Stimulated activated CD4-positive, alpha-beta T cell treated with anti-CD3 and anti-CD28 coated beads, Interleukin-2, amount 100 ng/mL, for 4 hours (primary cell): ENCODE data around the gene LSP1.

Experiments used
- DNase-seq: peaks from one replicate; pipeline ENCODE4 v3.0.0-alpha.2; 2020; ENCODE audit warnings: low read depth

LSP1 gene

DNA sequence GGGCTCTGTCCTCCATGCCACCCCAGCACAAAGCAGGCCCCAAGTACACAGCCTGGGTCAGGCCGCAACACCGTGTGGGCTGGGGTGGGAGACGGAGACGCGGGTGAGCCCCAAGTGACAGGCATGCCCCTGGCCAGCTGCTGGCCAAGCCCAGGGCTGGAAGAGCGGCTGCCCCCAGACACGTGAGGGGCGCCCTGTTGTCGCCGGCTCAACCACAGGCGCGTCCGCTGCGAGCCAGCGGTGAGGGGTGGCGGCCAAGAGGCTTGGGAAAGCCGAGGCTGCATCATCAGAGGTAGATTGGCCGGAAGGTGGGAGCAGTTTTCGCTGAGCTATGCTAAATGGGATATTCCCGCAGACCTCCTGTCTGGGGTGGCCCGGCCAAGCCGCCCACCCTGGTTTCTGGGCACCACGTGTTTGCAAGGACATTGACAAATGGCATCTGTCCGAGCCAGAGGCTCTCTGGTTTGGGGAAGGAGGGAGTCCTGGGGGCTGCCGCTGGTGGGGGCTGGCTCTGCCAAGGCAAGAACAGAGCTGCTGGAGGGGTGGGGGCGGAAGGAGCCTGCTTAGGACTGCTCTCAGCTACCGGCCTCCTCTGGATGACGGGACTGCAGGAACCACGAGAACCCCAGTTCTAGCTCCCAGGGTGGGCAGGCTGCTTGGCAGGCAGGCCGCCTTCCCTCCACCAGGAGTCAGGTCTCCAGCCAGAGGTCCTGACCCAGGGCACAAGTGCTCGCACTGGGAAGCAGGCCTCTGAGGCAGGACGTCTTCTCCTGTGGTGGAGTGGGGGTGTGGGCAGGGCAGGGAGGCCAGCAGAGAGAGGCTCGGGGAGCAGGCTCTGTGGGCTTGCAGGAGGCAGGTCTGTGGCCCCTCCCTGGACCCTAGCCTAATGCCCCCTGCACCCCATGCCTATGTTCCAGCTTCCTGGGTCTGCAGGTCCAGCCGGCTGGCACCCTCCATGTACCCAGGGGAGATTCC is 38.3 kb downstream of the LSP1 start:
- DNase-seq = no peak

DNA sequence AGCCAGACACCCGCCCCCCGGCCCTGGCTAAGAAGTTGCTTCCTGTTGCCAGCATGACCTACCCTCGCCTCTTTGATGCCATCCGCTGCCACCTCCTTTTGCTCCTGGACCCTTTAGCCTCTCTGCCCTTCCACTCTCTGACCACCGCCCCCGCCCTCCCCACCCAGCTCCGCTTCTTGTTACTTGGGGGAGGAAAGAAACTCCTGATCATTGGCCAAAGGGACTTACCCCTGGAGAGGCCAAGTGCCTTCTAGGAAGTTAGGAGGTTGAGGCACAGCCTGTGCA is 38.9 kb downstream of the LSP1 start, which contains the start of gene PRR33:
TSS of gene PRR33 (minus strand) at position 65 of the 285 bp plus-strand sequence. CDS start 1,311 bp downstream, outside the sequence.
- DNase-seq = no peak

DNA sequence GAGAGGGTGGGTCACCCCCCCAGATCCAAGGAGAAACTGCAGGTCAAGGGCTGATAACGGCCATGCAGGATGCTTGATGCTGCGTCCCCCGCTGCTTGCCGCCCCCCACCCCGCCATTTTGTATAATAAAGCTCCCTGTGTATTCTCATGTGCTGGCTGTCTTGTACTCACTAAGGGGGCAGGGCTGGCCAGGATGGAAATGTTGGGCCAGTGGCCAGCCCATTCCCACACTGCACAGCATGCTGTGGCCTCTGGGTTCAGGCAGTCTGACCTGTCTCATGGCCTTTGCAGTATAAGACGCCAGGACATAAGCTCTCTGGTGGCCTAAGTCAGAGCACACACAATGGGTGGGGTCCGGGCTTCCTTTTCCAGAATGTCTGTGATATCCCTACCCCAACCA is 39.2 kb downstream of the LSP1 start:
- DNase-seq = no peak

DNA sequence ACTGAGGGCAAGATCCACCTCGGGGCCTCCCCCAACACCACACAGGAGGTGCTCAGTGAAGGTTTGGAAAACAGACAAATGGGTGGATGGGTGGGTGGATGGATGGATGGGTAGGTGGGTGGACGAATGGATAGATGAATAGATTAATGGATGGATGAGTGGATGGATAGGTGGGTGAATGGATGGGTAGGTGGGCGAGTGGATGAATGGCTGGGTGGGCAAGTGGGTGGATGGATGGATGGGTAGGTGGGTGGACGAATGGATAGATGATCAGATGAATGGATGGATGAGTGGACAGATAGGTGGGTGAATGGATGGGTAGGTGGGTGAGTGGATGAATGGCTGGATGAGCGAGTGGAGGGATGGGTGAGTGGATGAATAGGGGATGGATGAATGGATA is 39.7 kb downstream of the LSP1 start:
- DNase-seq = no peak

DNA sequence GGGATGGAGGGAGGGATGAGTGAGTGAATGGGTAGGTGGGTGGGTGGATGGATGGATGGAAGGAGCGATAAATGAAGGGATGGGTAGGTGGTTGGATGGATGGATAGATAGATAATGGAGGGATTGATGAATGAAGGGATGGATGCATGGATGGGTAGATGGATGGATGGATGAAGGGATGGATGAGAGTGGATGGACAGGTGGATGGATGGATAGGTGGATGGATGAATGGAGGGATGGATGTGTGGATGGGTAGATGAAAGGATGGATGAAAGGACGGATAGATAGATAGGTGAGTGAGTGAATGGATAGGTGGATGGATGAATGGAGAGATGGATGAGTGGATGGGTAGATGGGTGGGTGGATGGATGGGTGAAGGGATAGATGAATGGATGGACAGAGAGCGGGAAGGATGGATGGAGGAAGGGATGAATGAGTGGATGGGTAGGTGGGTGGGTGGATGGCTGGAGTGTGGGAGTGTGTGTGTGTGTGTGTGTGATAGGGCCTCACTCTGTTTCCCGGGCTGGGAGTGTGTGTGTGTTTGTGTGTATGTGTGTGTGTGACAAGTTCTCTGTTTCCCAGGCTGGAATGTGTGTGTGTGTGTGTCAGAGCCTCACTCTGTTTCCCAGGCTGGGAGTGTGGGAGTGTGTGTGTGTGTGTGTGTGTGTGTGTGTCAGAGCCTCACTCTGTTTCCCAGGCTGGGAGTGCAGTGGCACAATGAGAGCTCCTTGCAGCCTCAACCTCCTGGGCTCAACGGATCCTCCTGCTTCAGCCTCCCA is 40.9 kb downstream of the LSP1 start:
- DNase-seq = no peak

DNA sequence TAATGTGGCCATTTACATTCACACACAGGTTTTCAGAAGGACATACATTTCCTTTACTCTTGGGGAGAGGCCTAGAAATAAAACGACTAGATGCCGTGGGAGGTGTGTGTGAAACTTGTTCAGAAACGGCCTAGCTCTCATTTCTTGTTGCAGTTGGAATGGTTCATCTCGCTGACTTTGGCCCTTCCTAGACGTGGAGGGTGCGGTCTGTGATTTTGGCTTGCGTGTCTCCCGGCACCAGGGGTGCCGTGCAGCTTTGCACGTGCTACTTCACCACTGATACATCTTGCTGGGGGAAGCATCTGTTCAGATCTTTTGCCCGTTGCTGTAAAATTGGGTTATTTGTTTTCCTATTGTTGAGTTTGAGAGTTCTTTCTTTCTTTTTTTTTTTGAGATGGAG is 41.9 kb downstream of the LSP1 start:
- DNase-seq = no peak

DNA sequence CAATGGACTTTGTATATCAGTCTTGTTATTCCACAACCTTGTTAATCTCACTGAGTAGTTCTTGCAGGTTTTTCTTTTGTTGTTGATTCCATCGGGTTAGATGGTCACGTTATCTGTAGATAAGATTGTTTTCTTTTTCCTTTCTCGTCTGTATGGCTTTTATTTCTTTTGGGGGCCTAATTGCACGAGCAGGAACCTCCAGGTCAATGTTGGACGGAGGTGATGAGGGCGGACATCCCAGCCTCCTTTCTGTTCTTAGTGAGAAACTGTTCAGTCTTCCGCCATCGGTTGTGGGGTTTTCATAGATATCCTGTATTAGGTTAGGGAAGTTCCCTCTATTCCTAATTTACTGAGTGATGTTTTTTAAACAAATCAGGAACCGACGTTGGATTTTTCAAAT is 43.6 kb downstream of the LSP1 start:
- no peak for DNase-seq

DNA sequence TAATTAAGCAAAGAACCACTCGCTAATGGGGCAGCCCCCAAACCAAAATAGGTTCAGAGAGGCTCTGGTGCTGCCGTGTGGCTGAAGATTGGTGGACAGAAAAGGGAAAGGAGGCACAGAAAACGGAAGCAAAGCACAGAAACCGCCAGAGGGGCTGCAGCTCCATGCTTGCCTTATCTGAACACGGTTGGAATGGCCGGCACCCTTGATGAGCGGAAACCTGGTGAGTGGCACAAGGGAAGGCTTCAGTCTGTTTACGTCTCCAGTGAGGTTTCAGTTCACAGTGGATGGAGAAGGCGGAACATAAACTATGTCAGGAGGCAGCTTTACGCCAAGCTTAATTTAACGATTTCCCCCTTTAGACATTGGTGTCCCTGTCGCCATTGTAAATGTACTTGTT is 44.0 kb downstream of the LSP1 start:
- DNase-seq = no peak

DNA sequence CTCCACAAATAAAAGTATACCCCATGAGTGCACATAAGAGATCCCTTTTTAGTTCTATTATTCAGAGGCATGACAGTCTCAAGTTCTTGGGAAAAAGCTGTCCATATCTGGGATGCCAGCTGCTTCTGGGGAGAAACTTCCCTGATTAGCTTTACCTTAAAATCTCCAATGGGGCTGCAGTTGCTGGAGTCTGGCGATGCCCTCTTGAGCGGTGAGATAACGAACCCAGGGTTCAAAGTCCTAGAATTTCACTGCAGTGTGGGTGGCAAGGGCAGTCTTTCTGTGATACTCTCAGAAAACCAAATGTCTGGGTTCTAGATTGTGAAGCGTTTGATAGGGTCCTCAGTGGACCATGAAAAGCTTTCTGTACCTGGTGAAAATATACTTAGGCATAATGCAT is 46.2 kb downstream of the LSP1 start:
- no peak for DNase-seq

DNA sequence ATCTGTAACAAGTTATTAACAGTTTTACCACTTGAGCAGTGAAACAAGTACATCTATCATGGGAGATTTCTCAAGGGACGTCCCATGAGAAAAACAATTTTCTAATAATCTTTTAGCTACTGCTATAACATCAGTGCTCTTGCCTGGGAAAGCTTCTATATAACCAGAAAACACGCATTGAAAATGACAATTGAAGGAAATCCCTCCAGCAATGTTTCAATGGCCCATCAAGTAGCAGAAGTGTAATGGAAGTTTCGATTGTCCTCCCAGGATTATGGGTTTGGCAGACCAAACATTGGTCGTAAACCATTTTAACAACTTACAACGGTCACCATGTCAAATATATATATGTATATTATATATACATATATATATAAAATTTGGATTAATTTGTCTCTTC is 46.8 kb downstream of the LSP1 start:
- no peak for DNase-seq

DNA sequence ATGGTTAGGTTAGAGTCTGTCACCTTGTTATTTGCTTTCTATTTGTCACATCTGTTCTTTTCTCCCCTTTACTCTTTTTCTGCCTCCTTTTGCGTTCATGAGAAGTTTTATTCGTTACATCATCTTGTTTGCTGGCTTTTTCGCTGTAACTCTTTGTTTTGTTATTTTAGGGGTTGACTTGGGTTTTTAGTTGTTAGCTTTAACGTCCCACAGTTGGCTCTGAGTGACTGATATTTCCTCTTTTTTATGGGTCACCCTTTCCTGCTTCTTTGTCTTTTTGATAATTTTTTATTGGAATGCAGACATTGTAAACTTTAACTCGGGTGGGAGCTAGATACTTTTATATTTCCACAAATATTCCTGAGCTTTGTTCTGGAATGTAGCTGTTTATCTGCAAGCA is 53.3 kb downstream of the LSP1 start:
- no peak for DNase-seq

DNA sequence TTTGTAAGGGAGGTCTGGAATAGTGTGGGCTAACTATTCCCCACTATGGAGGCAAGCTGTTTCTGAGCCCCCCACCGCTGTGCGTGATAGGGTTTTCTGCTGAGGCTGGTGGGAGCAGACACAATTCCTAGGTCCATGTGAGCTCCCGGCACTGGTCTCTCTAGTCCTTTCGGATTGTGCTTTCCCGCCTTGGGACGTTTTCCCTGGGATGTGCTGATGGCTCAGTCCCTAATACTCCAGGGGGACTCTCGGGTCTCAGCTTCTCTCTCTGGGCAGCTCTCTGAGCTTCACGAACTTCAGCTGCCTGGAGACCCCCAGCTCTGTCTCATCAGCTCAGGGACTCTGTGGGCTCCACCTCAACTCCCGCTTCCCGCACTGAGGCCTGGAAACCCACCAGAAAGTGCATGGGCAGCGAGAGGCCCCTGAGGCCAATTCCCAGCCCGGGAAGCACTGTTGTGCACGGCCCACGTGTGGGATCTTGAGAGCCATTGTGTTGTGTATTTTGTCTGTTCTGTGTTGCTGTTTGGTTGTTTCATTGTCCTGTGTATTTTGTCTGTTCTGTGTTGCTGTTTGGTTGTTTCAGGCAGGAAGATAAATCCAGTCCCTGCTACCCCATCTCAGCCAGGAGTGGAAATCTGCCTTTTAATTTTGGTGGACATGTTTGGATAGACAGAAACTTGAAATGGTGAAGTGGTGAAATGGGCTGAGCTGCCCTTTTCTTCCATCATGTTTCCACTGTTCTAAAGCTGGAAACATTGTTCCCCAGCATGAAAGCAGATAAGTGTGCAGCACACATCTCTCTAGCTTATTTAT is 53.9 kb downstream of the LSP1 start:
- DNase-seq = no peak

DNA sequence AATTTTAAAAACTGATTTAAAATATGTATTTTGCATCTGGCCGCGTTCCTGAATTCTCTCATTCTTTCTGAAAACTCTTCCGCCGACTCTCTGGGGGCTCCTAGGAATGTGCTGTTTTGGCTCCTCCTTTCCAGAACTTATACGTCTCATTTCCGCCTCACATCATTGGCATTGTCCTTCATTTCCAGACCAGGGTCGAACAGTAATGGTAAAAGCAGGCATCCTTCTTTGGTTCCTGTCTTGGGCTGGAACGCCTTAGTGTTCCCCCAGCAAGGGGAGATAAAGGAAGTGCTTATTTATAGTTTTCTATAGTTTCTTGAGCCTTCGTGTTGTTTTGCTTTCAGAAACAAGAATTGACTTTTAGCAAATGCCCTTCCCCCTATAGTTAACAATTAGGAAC is 55.7 kb downstream of the LSP1 start:
- no peak for DNase-seq

DNA sequence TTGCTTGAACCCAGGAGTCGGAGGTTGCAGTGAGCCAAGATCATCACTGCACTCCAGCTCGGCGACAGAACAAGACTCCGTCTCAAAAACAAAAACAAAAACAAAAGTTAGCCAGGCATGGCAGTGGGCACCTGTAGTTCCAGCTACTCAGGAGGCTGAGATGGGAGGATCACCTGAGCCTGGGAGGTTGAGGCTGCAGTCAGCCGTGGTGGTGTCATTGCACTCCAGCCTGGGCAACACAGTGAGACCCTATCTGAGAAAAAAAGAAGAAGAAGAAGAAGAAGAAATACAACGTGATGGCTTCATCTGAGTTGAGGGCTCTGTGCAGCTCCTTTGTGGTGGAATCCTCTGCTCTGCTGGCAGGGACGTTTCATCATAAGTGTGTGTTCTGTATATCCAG is 56.6 kb downstream of the LSP1 start:
- no peak for DNase-seq

DNA sequence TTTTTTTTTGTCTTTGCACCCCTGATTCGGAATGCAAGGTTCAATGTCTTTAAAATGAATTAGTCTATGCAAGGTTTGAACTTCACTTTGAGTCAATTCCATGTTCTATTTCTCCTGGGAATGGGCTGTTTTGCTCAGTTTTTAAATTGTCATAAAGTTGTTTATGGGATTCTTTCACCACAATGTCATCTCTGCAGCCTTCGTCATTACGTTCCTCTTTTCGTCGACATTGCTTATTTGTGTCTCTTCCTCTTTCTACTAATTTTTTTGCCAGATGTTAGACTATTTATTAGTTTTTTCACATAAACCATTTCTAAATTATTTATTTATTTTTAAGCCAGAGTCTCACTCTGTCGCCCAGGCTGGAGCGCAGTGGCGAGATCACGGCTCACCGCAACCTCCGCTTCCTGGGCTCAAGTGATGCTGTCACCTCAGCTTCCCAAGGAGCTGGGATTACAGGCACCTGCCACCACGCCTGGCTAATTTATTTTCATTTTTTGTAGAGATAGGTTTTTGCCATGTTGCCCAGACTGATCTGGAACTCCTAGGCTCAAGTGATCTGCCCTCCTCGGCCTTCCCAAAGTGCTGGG is 59.5 kb downstream of the LSP1 start:
- DNase-seq = no peak

DNA sequence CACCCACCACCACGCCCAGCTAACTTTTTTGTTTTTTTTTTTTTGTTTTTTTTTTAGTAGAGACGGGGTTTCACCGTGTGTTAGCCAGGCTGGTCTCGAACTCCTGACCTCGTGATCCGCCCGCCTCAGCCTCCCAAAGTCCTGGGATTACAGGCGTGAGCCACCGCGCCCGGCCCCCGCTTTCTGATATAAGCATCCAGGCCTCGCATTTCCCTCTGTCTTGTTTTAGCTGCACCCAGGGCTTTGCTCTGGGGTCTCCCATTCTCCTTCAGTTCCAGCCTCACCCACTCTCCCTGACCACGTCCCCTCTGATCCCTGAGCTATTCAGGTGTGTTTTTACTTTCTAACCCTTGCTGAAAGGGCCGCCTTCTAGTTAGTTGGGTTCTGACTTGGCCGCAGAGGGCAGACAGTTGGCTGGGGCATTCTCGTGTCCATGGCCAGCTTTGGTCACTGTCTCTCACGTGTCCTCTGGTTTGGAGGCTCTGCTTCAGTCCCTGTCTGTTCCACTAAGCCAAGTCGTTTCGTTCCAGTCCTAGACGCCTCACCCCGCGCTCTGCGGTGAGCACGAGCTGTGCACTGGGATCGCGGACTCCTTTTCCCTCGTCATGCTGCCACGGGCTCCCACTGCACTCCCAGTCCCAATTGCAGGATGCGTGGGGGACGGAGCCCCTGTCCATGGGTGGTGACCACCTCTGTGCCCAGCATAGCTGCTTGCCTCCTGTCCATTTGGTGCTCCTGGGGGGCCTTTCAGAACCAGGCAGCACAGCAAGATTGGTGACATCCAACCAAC is 60.6 kb downstream of the LSP1 start:
- no peak for DNase-seq

DNA sequence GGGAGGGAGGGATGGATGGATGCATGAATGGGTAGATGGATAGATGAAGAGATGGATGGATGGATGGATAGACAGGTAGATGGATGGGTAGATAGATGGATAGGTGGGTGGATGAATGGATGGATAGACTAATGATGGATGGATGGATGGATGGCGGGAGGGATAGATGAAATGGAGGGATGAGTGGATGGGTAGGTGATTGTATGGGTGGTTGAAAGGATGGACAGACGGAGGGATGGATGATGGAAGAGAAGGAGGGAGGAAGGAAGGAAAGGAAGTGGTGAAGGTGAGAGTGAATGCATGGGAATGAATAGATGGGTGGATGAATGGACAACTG is 62.9 kb downstream of the LSP1 start:
- no peak for DNase-seq

DNA sequence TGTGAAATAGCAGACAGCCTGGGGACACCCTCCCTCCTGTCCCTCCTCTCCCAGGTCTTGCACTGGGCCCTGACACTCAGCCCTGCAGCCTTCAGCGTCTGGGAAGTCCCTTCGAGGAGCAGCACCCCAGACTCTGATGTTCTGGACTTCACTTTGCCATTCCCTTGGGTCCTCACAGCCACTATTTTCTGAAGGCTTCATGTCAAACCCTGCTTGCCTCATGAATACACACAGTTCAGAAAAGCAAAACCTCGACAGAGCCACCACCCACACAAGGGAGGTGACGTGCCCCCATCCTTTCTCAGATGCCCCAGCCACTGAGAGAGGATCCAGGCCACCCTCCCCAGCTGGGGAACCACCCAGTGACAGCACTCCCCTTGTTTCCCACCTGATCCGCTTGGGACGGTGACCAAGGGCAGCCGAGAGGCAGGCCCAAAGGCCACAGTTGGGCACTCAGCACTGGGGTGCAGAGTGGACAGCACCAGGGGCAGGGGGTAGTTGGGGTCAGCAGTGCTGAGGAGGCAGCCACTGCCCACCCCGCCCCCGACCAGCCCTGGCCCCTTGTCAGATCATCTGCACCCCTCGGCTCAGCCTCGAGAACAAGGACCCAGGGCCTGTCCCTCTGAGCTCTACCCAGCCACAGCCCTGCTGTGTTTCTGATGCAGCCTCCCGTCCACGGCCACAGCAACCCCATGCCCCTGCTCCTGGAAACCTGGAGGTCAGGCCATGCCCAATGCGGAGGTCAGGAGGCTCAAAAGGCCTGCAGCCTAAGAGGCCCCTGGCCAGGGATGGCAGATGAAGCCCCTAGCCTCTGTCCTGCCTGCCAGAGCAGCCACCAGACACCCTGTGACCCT is 63.5 kb downstream of the LSP1 start:
- no peak for DNase-seq

DNA sequence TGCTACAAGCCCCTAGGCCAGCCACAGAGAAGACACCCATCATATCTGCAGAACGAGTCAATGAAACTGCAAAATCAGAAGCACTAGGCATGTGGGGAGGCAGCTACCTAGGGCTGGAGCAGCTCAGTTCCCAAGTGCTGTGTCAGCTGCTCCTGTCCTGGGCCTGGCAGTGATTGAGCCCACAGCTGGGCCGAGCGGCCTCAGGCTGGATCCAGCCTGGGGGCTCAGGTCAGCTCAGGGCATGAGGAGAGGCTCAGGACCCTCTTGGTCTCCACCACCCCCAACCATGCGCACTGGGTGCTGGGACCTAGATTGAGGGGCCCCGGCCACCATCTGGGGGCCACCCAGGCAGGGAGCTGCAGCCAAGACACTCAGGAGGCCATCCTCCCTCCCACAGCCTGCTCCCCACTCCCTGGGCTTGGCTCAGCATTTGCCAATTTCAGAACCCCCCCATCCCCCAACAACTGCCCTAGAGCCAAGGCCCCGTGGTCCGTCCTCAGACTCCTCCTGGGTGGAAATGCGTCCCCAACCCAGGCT is 64.2 kb downstream of the LSP1 start:
- DNase-seq = no peak
